ENCODE measurements around the gene C1R.

DNA sequence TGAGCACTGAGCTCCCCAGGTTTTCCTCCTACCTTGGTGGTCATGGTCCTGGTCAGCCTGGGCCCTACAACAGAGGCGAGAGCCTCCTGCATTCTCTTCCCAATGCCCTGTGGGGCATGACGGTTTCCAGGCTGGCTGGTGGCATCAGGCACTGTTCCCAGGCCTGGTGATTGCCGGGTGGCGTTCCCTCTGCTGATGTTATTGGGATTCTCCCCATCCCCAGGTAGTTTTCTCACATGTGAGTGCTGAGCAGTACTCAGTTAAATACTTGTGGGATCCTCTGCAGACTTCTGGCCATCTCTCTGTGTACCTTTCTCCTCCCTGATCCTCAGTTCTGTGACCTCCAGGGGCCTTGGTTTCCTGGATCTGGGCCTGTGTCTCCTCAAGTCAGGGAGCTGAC is 15.8 kb downstream of the C1R start:
- TF ChIP-seq, protein P1, sequence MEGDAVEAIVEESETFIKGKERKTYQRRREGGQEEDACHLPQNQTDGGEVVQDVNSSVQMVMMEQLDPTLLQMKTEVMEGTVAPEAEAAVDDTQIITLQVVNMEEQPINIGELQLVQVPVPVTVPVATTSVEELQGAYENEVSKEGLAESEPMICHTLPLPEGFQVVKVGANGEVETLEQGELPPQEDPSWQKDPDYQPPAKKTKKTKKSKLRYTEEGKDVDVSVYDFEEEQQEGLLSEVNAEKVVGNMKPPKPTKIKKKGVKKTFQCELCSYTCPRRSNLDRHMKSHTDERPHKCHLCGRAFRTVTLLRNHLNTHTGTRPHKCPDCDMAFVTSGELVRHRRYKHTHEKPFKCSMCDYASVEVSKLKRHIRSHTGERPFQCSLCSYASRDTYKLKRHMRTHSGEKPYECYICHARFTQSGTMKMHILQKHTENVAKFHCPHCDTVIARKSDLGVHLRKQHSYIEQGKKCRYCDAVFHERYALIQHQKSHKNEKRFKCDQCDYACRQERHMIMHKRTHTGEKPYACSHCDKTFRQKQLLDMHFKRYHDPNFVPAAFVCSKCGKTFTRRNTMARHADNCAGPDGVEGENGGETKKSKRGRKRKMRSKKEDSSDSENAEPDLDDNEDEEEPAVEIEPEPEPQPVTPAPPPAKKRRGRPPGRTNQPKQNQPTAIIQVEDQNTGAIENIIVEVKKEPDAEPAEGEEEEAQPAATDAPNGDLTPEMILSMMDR (IDR thresholded peaks at IDR 0.05): no peak
- TF ChIP-seq EZH2 (IDR thresholded peaks at IDR 0.05) (no peak), EZH2phosphoT487 (IDR thresholded peaks at IDR 0.05) (no peak)

Data from neural progenitor cell (in vitro differentiated cells).